ENCODE data around the gene CENPH.
"Not testable (repeated sequence)": the region's sequence is repeated elsewhere in the genome, so short reads cannot be mapped to it uniquely, and the experiment has no call there.

Gene CENPH

GRCh38 chr5:69250593-69250992 lies 61.2 kb downstream of the CENPH start:
- DNase-seq (ENCODE audit: low read depth): no peak

- DNase-seq (ENCODE audit: low read depth): no peak
Observed at GRCh38 chr5:69252437-69252836, 63.1 kb downstream of the CENPH start.

- DNase-seq (ENCODE audit: low read depth): not testable (repeated sequence)
Observed at GRCh38 chr5:69255940-69256339, 66.6 kb downstream of the CENPH start.

GRCh38 chr5:69257577-69257976 lies 68.2 kb downstream of the CENPH start:
- no peak for DNase-seq (ENCODE audit: low read depth)
